Upper lobe of left lung (tissue), 6 donors: Measurements from ENCODE around the gene ZNF564. TPM values are rescaled to one million over a fixed set of nuclear protein-coding genes. Genes with fewer than 3 reads are reported as not detected.

ENCODE experiments used
- ATAC-seq, 2 donors: fragments of 200-7000 bp; cut with Tn5 transposase; one replicate each; pipeline ENCODE4 v1.9.1; 2022; ENCODE audit warnings: mild to moderate bottlenecking in 2 of 2, moderate library complexity in 2 of 2; ENCODE audit not compliant: low FRiP score in 2 of 2
- DNase-seq, 2 donors: peaks; one replicate each; pipeline ENCODE4 v3.0.0-alpha.2; 2019 to 2020
- H3K27ac ChIP-seq, 4 donors: fragments of 200-600 bp; sonication (generic); one replicate each; pipeline ENCODE4 v1.5.1; 2016 to 2019
- H3K27me3 ChIP-seq, 4 donors: fragments of 200-600 bp; sonication (generic); one replicate each; pipeline ENCODE4 v1.5.1; 2017 to 2019
- H3K36me3 ChIP-seq, 4 donors: fragments of 200-600 bp; sonication (generic); one replicate each; pipeline ENCODE4 v1.5.1; 2016 to 2019
- H3K4me1 ChIP-seq, 4 donors: fragments of 200-600 bp; sonication (generic); one replicate each; pipeline ENCODE4 v1.5.1; 2018 to 2019
- H3K4me3 ChIP-seq, 4 donors: fragments of 200-600 bp; sonication (generic); one replicate each; pipeline ENCODE4 v1.5.1; 2017 to 2019; ENCODE audit warnings: mild to moderate bottlenecking in 2 of 4, moderate library complexity in 1 of 4
- H3K9me3 ChIP-seq, 4 donors: fragments of 200-600 bp; sonication (generic); one replicate each; pipeline ENCODE4 v1.5.1; 2018 to 2019
- CTCF ChIP-seq, 6 experiments: fragments of 450-650 bp in 4 of 6; fragments of 200-600 bp in 2 of 6; sonication (generic) in 2 of 6; IDR thresholded peaks; one replicate each; pipeline ENCODE4 v1.5.1; 2016 to 2019; ENCODE audit warnings: antibody characterized with exemption in 6 of 6
- EP300 ChIP-seq, 4 donors: sonication (generic); formaldehyde crosslinking; IDR thresholded peaks; one replicate each; pipeline ENCODE4 v1.5.1; 2017; ENCODE audit warnings: antibody characterized with exemption in 4 of 4, control low read depth in 2 of 4
- POLR2A ChIP-seq, 4 donors: fragments of 450-650 bp; IDR thresholded peaks; one replicate each; pipeline ENCODE4 v1.5.1; 2016 to 2017; ENCODE audit warnings: antibody characterized with exemption in 4 of 4, mild to moderate bottlenecking in 2 of 4
- POLR2AphosphoS5 ChIP-seq, 2 donors: sonication (generic); formaldehyde crosslinking; IDR thresholded peaks; one replicate each; pipeline ENCODE4 v1.5.1; 2017; ENCODE audit warnings: antibody characterized with exemption in 2 of 2
- WGBS, 2 donors: methylation state at CpG; one replicate each; pipeline ENCODE4 v1.1.5; 2017 to 2018; 5-methylcytosine and 5-hydroxymethylcytosine counted together
- total RNA-seq, 6 donors: library from RNA; depleted of rRNA in 4 of 6; stranded (reverse); fragments of >200 nt in 4 of 6; gene quantifications; one replicate each; pipeline versions ENCODE4 v1.1.0 to v1.2.1, GENCODE V29; 2016 to 2021
- donor health status: DM: no; HTN: no; CAD: no; lungs with moderate emphysema.
- donor health status: DM: no; HTN: yes; CAD: no; lungs with severe emphysema.

Gene ZNF564
- total RNA-seq, result 10 to 100 TPM in 4 of 6 donors, 1 to 10 TPM in 2; 5.0 to 28.3 (median 12.2) TPM

- TF ChIP-seq POLR2AphosphoS5 (IDR thresholded peaks at IDR 0.05) (peak; percentile 63 to 87), EP300 (IDR thresholded peaks at IDR 0.05) (no peak), CTCF (IDR thresholded peaks at IDR 0.05) (peak in 3 of 6 experiments; percentile 16 to 35 (median 16)), POLR2A (IDR thresholded peaks at IDR 0.05) (peak in 3 of 4 donors; percentile 69 to 84 (median 75))
- WGBS, 2 donors, result 0 to 1% methylated on average over 21 to 33 of the region's 49 CpGs
These were observed at the start of gene ZNF564 for GRCh38 chr19:12551060-12551832. Gene ZNF564, minus strand, starts transcription at chr19:12551482. Its CDS starts 150 bp downstream, at chr19:12551332.

GRCh38 chr19:12597594-12597993 lies 46.3 kb upstream of the ZNF564 start:
- H3K9me3 ChIP-seq, result no peaks in the 10 kb centered on the region
- no peak for TF ChIP-seq POLR2AphosphoS5 (IDR thresholded peaks at IDR 0.05)
- TF ChIP-seq EP300 (IDR thresholded peaks at IDR 0.05), result no peak
- TF ChIP-seq CTCF (IDR thresholded peaks at IDR 0.05), result no peak
- no peak for TF ChIP-seq POLR2A (IDR thresholded peaks at IDR 0.05)
- peak in 1 of 2 donors; percentile 33 for DNase-seq
- H3K27ac ChIP-seq, result peak overlapping the region; percentile 17 to 44 (median 43)
- 64 to 74% methylated on average over 11 of the region's 11 CpGs for WGBS, 2 donors
- no peaks in the 10 kb centered on the region for H3K4me1 ChIP-seq
- ATAC-seq, result no peak
- peaks cover 0 to 23% (median 17%) of the 10 kb centered on the region in 4 donors for H3K36me3 ChIP-seq
- no peaks in the 10 kb centered on the region for H3K27me3 ChIP-seq
- H3K4me3 ChIP-seq, result peak overlapping the region in 1 of 4 donors; percentile 39

More at GRCh38 chr19:12551060-12551832, at the start of gene ZNF564:
- H3K4me3 ChIP-seq, result peak within 1 kb of the TSS; percentile 68 to 80 (median 74)
- peak; percentile 99 to 100 for ATAC-seq
- peaks cover 28 to 34% (median 30%) of the 10 kb centered on the region in 4 donors for H3K4me1 ChIP-seq
- H3K27ac ChIP-seq, result peak within 1 kb of the TSS; percentile 90 to 97 (median 96)
- no peaks in the 10 kb centered on the region for H3K9me3 ChIP-seq
- peak; percentile 96 to 98 for DNase-seq
- no peaks in the 10 kb centered on the region for H3K27me3 ChIP-seq
- H3K36me3 ChIP-seq, result peaks cover 0 to 13% (median 0%) of the 10 kb centered on the region in 4 donors

GRCh38 chr19:12596927-12597548 lies 45.8 kb upstream of the ZNF564 start:
- Histone ChIP-seq H3K4me3 (peak overlapping the region in 3 of 4 donors; percentile 26 to 39 (median 38)), H3K36me3 (peaks cover 0 to 23% (median 14%) of the 10 kb centered on the region in 4 donors)
- DNase-seq, result peak; percentile 80 to 81

GRCh38 chr19:12596485-12596884 lies 45.2 kb upstream of the ZNF564 start:
- H3K4me3 ChIP-seq, result peak overlapping the region in 2 of 4 donors; percentile 26 to 39
- no peak for ATAC-seq

More at GRCh38 chr19:12596927-12597548, 45.8 kb upstream of the ZNF564 start:
- Histone ChIP-seq H3K4me1 (no peaks in the 10 kb centered on the region), H3K27me3 (no peaks in the 10 kb centered on the region), H3K9me3 (no peaks in the 10 kb centered on the region), H3K27ac (peak overlapping the region in 1 of 4 donors; percentile 49)
- peak; percentile 41 to 73 for ATAC-seq
- TF ChIP-seq EP300 (IDR thresholded peaks at IDR 0.05) (no peak), POLR2AphosphoS5 (IDR thresholded peaks at IDR 0.05) (no peak), CTCF (IDR thresholded peaks at IDR 0.05) (no peak), POLR2A (IDR thresholded peaks at IDR 0.05) (no peak)
- WGBS, 2 donors, result 75 to 88% methylated on average over 7 to 30 of the region's 38 CpGs

More at GRCh38 chr19:12596485-12596884, 45.2 kb upstream of the ZNF564 start:
- peaks cover 0 to 23% (median 14%) of the 10 kb centered on the region in 4 donors for H3K36me3 ChIP-seq
- H3K4me1 ChIP-seq, result no peaks in the 10 kb centered on the region
- no peaks in the 10 kb centered on the region for H3K9me3 ChIP-seq
- DNase-seq, result no peak
- no peaks in the 10 kb centered on the region for H3K27me3 ChIP-seq
- peak overlapping the region in 1 of 4 donors; percentile 49 for H3K27ac ChIP-seq
- TF ChIP-seq EP300 (IDR thresholded peaks at IDR 0.05) (no peak), POLR2AphosphoS5 (IDR thresholded peaks at IDR 0.05) (no peak), CTCF (IDR thresholded peaks at IDR 0.05) (no peak), POLR2A (IDR thresholded peaks at IDR 0.05) (no peak)
- WGBS, 2 donors, result 91 to 95% methylated on average over 11 of the region's 11 CpGs
